HepG2 (cell line): Measurements from ENCODE around the gene SLC25A47. TPM values are rescaled to one million over a fixed set of nuclear protein-coding genes. Genes with fewer than 3 reads are reported as not detected.
A peak's percentile ranks its signal among the peaks of the same experiment; 100 is the strongest.

ENCODE experiments used
- BORCS8-MEF2B ChIP-seq: sonication (generic); formaldehyde crosslinking; IDR thresholded peaks from 2 replicates; pipeline ENCODE4 v1.8.0; 2022; ENCODE audit warnings: mild to moderate bottlenecking, missing genetic modification reagents
- CENPX ChIP-seq: sonication (generic); formaldehyde crosslinking; IDR thresholded peaks from 2 replicates; pipeline ENCODE4 v1.9.0; 2021; ENCODE audit warnings: mild to moderate bottlenecking, missing genetic modification reagents, moderate library complexity
- CREB1 ChIP-seq, 2 experiments: fragments of 450-650 bp in 1 of 2; IDR thresholded peaks; 2 replicates each; pipeline ENCODE4 v1.6.1; 2016 to 2017; ENCODE audit warnings: control low read depth in 1 of 2, mild to moderate bottlenecking in 1 of 2, missing compliant biosample characterization in 1 of 2, missing genetic modification characterization in 1 of 2
- ETV5 ChIP-seq: IDR thresholded peaks from 2 replicates; pipeline ENCODE4 v1.6.1; 2018; ENCODE audit warnings: missing biosample characterization, missing genetic modification reagents, inconsistent platforms, borderline replicate concordance
- FOSL1 ChIP-seq: sonication (generic); formaldehyde crosslinking; IDR thresholded peaks from 2 replicates; pipeline ENCODE4 v1.9.0; 2021; ENCODE audit warnings: missing genetic modification reagents, borderline replicate concordance
- HMGXB4 ChIP-seq, 2 experiments: sonication (generic) in 1 of 2; formaldehyde crosslinking in 1 of 2; IDR thresholded peaks; 2 replicates each; pipeline versions ENCODE4 v1.4.0 to v1.6.1; 2018 to 2020; ENCODE audit warnings: missing genetic modification reagents in 2 of 2, borderline replicate concordance in 1 of 2, low read depth in 1 of 2, mild to moderate bottlenecking in 1 of 2, missing biosample characterization in 1 of 2
- JDP2 ChIP-seq: sonication (generic); formaldehyde crosslinking; IDR thresholded peaks from 2 replicates; pipeline ENCODE4 v1.8.1; 2022; ENCODE audit warnings: missing genetic modification reagents, borderline replicate concordance
- KMT2B ChIP-seq: IDR thresholded peaks from 2 replicates; pipeline ENCODE4 v1.6.1; 2016; ENCODE audit warnings: missing genetic modification reagents, missing compliant biosample characterization
- RFXANK ChIP-seq: IDR thresholded peaks from 2 replicates; pipeline ENCODE4 v1.6.1; 2016
- SRF ChIP-seq: IDR thresholded peaks from 2 replicates; pipeline ENCODE4 v1.6.1; 2011; ENCODE audit warnings: mild to moderate bottlenecking, low read depth, low read length, moderate library complexity
- THAP11 ChIP-seq: IDR thresholded peaks from 2 replicates; pipeline ENCODE4 v1.6.1; 2016; ENCODE audit warnings: missing biosample characterization, missing genetic modification reagents
- U2AF2 ChIP-seq: fragments of 200-400 bp; formaldehyde crosslinking; IDR thresholded peaks from 2 replicates; pipeline ENCODE4 v1.6.1; 2017; ENCODE audit warnings: low read depth, mild to moderate bottlenecking, low read length
- ZNF124 ChIP-seq: sonication (generic); formaldehyde crosslinking; IDR thresholded peaks from 2 replicates; pipeline ENCODE4 v1.4.0; 2020; ENCODE audit warnings: missing genetic modification reagents
- ZNF260 ChIP-seq: sonication (generic); formaldehyde crosslinking; IDR thresholded peaks from 2 replicates; pipeline ENCODE4 v1.4.0; 2020; ENCODE audit warnings: missing genetic modification reagents, low read depth, mild to moderate bottlenecking, borderline replicate concordance
- ZNF264 ChIP-seq: sonication (generic); formaldehyde crosslinking; IDR thresholded peaks from 2 replicates; pipeline ENCODE4 v1.4.0; 2020; ENCODE audit warnings: missing genetic modification reagents
- polyA plus RNA-seq, 8 experiments: library from polyadenylated mRNA; depleted of rRNA in 3 of 8; stranded (reverse) in 7 of 8; unstranded in 1 of 8; fragments of >200 nt; fragmentation: Illumina TruSeq in 4 of 8; extraction: Trizol in 4 of 8; gene quantifications; 2 replicates each; pipeline versions ENCODE4 v1.2.1 to v1.2.3, GENCODE V29; 2011 to 2016; ENCODE audit warnings: low read depth in 4 of 8, missing spikeins in 1 of 8, mixed read lengths in 1 of 8; ENCODE audit not compliant: insufficient read depth in 1 of 8
- total RNA-seq, 5 experiments: library from RNA; depleted of rRNA; stranded (reverse); fragments of >200 nt; fragmentation: Illumina TruSeq; extraction: Trizol; gene quantifications; 2 replicates each; pipeline ENCODE4 v1.2.3, GENCODE V29; 2016; ENCODE audit warnings: low read depth in 1 of 5
- TF ChIP-seq, protein P1 (sequence below): sonication (generic); formaldehyde crosslinking; IDR thresholded peaks from 2 replicates; pipeline ENCODE4 v1.5.0; 2020; ENCODE audit warnings: missing genetic modification reagents
- TF ChIP-seq, protein P2 (sequence below), 2 experiments: fragments of 450-650 bp in 1 of 2; sonication (generic) in 1 of 2; formaldehyde crosslinking in 1 of 2; IDR thresholded peaks; 2 replicates each; pipeline versions ENCODE4 v1.6.1 to v1.8.0; 2016 to 2022; ENCODE audit warnings: antibody characterized with exemption in 1 of 2, mild to moderate bottlenecking in 1 of 2, missing genetic modification reagents in 1 of 2

SLC25A47 gene
- total and polyA plus RNA-seq, 2 of the 13 experiments (the other 11 are each of a cell fraction or from before 2014, with no cell fraction given): 1.0 to 1.7 TPM

GRCh38 chr14:100306998-100307765 is 16.0 kb upstream of the SLC25A47 start (continued):
- no peak for TF ChIP-seq U2AF2
- TF ChIP-seq CREB1 (IDR thresholded peaks at IDR 0.05): no peak
- TF ChIP-seq CREB1 (CRISPR knock-in tag; IDR thresholded peaks at IDR 0.05): no peak
- no peak for TF ChIP-seq ZNF260 (CRISPR knock-in tag)
- TF ChIP-seq ETV5: no peak
- TF ChIP-seq, protein P1, sequence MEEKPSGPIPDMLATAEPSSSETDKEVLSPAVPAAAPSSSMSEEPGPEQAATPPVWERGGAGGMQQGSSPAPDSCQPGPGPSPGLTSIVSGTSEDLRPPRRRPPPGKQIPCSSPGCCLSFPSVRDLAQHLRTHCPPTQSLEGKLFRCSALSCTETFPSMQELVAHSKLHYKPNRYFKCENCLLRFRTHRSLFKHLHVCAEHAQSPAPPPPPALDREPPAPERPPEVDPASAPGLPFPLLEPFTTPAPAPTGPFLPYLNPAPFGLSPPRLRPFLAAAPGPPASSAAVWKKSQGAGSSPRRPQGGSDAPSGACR (CRISPR knock-in tag): no peak
- TF ChIP-seq JDP2: no peak
- no peak for TF ChIP-seq RFXANK (CRISPR knock-in tag)
- no peak for TF ChIP-seq SRF
- TF ChIP-seq BORCS8-MEF2B: no peak
- no peak for TF ChIP-seq FOSL1 (CRISPR knock-in tag)
- TF ChIP-seq, protein P2, sequence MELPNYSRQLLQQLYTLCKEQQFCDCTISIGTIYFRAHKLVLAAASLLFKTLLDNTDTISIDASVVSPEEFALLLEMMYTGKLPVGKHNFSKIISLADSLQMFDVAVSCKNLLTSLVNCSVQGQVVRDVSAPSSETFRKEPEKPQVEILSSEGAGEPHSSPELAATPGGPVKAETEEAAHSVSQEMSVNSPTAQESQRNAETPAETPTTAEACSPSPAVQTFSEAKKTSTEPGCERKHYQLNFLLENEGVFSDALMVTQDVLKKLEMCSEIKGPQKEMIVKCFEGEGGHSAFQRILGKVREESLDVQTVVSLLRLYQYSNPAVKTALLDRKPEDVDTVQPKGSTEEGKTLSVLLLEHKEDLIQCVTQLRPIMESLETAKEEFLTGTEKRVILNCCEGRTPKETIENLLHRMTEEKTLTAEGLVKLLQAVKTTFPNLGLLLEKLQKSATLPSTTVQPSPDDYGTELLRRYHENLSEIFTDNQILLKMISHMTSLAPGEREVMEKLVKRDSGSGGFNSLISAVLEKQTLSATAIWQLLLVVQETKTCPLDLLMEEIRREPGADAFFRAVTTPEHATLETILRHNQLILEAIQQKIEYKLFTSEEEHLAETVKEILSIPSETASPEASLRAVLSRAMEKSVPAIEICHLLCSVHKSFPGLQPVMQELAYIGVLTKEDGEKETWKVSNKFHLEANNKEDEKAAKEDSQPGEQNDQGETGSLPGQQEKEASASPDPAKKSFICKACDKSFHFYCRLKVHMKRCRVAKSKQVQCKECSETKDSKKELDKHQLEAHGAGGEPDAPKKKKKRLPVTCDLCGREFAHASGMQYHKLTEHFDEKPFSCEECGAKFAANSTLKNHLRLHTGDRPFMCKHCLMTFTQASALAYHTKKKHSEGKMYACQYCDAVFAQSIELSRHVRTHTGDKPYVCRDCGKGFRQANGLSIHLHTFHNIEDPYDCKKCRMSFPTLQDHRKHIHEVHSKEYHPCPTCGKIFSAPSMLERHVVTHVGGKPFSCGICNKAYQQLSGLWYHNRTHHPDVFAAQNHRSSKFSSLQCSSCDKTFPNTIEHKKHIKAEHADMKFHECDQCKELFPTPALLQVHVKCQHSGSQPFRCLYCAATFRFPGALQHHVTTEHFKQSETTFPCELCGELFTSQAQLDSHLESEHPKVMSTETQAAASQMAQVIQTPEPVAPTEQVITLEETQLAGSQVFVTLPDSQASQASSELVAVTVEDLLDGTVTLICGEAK (IDR thresholded peaks at IDR 0.05): no peak
- TF ChIP-seq, protein P2 (CRISPR knock-in tag; IDR thresholded peaks at IDR 0.05): peak; percentile 54
- TF ChIP-seq KMT2B (CRISPR knock-in tag): no peak
- TF ChIP-seq CENPX (CRISPR knock-in tag): no peak
- peak; percentile 18; the same call in 1 of the 2 replicates for TF ChIP-seq ZNF124
- no peak for TF ChIP-seq THAP11 (CRISPR knock-in tag)
- TF ChIP-seq HMGXB4 (CRISPR knock-in tag; IDR thresholded peaks at IDR 0.05; ENCODE audit: borderline replicate concordance in 1 of 2, low read depth in 1 of 2): peak; percentile 10 to 39; a peak in 1 of 4 replicates
- no peak for TF ChIP-seq ZNF264 (CRISPR knock-in tag)
